Lower lobe of right lung (tissue), 2 donors: ENCODE measurements around the gene CCDC15. TPM values are rescaled to one million over a fixed set of nuclear protein-coding genes. Genes with fewer than 3 reads are reported as not detected.

Source experiments
- ATAC-seq, 2 donors: fragments of 200-7000 bp; cut with Tn5 transposase; one replicate each; pipeline ENCODE4 v1.9.1; 2020 to 2022; ENCODE audit warnings: mild to moderate bottlenecking in 2 of 2, moderate library complexity in 2 of 2
- DNase-seq: peaks from one replicate; pipeline ENCODE4 v3.0.0-alpha.2; 2020
- H3K27ac ChIP-seq: fragments of 200-600 bp; one replicate; pipeline ENCODE4 v1.8.0; 2022
- H3K27me3 ChIP-seq: fragments of 200-600 bp; one replicate; pipeline ENCODE4 v1.8.0; 2022; ENCODE audit warnings: low read depth
- H3K36me3 ChIP-seq: fragments of 200-600 bp; one replicate; pipeline ENCODE4 v1.8.0; 2022; ENCODE audit warnings: mild to moderate bottlenecking
- H3K4me1 ChIP-seq: fragments of 200-600 bp; one replicate; pipeline ENCODE4 v1.8.0; 2022
- H3K4me3 ChIP-seq: fragments of 200-600 bp; one replicate; pipeline ENCODE4 v1.8.0; 2022; ENCODE audit warnings: mild to moderate bottlenecking
- H3K9me3 ChIP-seq: fragments of 200-600 bp; one replicate; pipeline ENCODE4 v1.8.0; 2022
- CTCF ChIP-seq: fragments of 200-600 bp; IDR thresholded peaks from one replicate; pipeline ENCODE4 v1.8.0; 2022; ENCODE audit warnings: antibody characterized with exemption, mild to moderate bottlenecking
- intact Hi-C: fragments of 100-400 bp; cut with DNase I; formaldehyde crosslinking; loops from one replicate; pipeline ENCODE4 v1.11.0; 2022
- long read RNA-seq: library from polyadenylated mRNA; unstranded; transcript quantifications from one replicate; pipeline ENCODE4 v2.0.0, GENCODE V29; 2021
- total RNA-seq: library from RNA; stranded (reverse); fragmentation: NEBNext Ultra II Directional; extraction: Animal tissue kit (Norgen Biotek cat#: 25700); gene quantifications from one replicate; pipeline ENCODE4 v1.2.1, GENCODE V29; 2021
- donor health status: DM: no; HTN: yes; CAD: no; lungs with severe emphysema.

The CCDC15 gene
- 1.4 TPM for total RNA-seq
- long read RNA-seq, partial matches to known transcripts: 1 of 1 reads
- long read RNA-seq, other reads (novel, unspliced or antisense): 0 of 1 reads

- H3K36me3 ChIP-seq: no peaks in the 10 kb centered on the region
- intact Hi-C loops: no loop called here
- H3K27me3 ChIP-seq: no peaks in the 10 kb centered on the region
- H3K27ac ChIP-seq: peak within 1 kb of the TSS; percentile 83
- H3K4me1 ChIP-seq: peaks cover 13% of the 10 kb centered on the region
- TF ChIP-seq CTCF: no peak
- H3K9me3 ChIP-seq: no peaks in the 10 kb centered on the region
- ATAC-seq (peak; percentile 100), DNase-seq (peak; percentile 97)
- H3K4me3 ChIP-seq: peak within 1 kb of the TSS; percentile 78
Observed at GRCh38 chr11:124953753-124954589, at the start of gene CCDC15. CCDC15 (plus strand) TSS chr11:124954202; CDS start chr11:124954733, 531 bp downstream.

GRCh38 chr11:124915541-124916369 is 38.2 kb upstream of the CCDC15 start:
- peaks cover 5% of the 10 kb centered on the region for H3K9me3 ChIP-seq
- intact Hi-C loops: no loop called here
- ATAC-seq (no peak), DNase-seq (no peak)
- H3K27ac ChIP-seq: no peak overlapping the region
- H3K4me1 ChIP-seq: no peaks in the 10 kb centered on the region
- no peaks in the 10 kb centered on the region for H3K36me3 ChIP-seq
- H3K27me3 ChIP-seq: no peaks in the 10 kb centered on the region
- no peak for TF ChIP-seq CTCF
- H3K4me3 ChIP-seq: no peak overlapping the region

GRCh38 chr11:124916370-124916710 is 37.7 kb upstream of the CCDC15 start:
- no peak for DNase-seq
- H3K27ac ChIP-seq: no peak overlapping the region
- H3K9me3 ChIP-seq: peaks cover 5% of the 10 kb centered on the region
- intact Hi-C loops: no loop called here
- no peak overlapping the region for H3K4me3 ChIP-seq
- H3K4me1 ChIP-seq: peaks cover 2% of the 10 kb centered on the region
- no peak for TF ChIP-seq CTCF
- no peak for ATAC-seq
- H3K36me3 ChIP-seq: no peaks in the 10 kb centered on the region
- H3K27me3 ChIP-seq: peaks cover 4% of the 10 kb centered on the region

GRCh38 chr11:124917115-124917637 is 36.8 kb upstream of the CCDC15 start:
- H3K27me3 ChIP-seq: peaks cover 11% of the 10 kb centered on the region
- no peak for ATAC-seq

More at GRCh38 chr11:124917115-124917637, 36.8 kb upstream of the CCDC15 start:
- no peaks in the 10 kb centered on the region for H3K36me3 ChIP-seq
- peaks cover under 1% of the 10 kb centered on the region for H3K9me3 ChIP-seq
- peaks cover 3% of the 10 kb centered on the region for H3K4me1 ChIP-seq
- intact Hi-C loops: no loop called here
- H3K27ac ChIP-seq: no peak overlapping the region
- no peak overlapping the region for H3K4me3 ChIP-seq
- no peak for DNase-seq
- no peak for TF ChIP-seq CTCF
